ENCODE measurements around the gene CLPSL2. TPM values are rescaled to one million over a fixed set of nuclear protein-coding genes. Genes with fewer than 3 reads are reported as not detected.

CLPSL2 gene
- total RNA-seq, 2 donors from 2014 or later: not detected

- DNase-seq: peak; percentile 23 to 44 (median 39)
- ATAC-seq: peak; percentile 77
- Mint-ChIP-seq H3K36me3 (ENCODE audit: low read depth) (no peaks in the 10 kb centered on the region), H3K4me1 (no peaks in the 10 kb centered on the region), H3K4me3 (no peak within 1 kb of the TSS), H3K27ac (no peak within 1 kb of the TSS), H3K27me3 (peaks cover 25% of the 10 kb centered on the region)
- no peaks in the 10 kb centered on the region for H3K9me3 ChIP-seq (ENCODE audit: control insufficient read depth, low read length, poor library complexity, severe bottlenecking)
Observed at GRCh38 chr6:35804996-35805736, 28.8 kb downstream of the CLPSL2 start, which contains the start of gene LHFPL5. LHFPL5 (plus strand) TSS chr6:35805352; CDS start chr6:35805671, 319 bp downstream.

- H3K27me3 Mint-ChIP-seq: peaks cover 31% of the 10 kb centered on the region
- peaks cover 4% of the 10 kb centered on the region for H3K4me1 Mint-ChIP-seq
- no peak overlapping the region for H3K4me3 Mint-ChIP-seq
- no peaks in the 10 kb centered on the region for H3K36me3 Mint-ChIP-seq (ENCODE audit: low read depth)
- no peaks in the 10 kb centered on the region for H3K9me3 ChIP-seq (ENCODE audit: control insufficient read depth, low read length, poor library complexity, severe bottlenecking)
- no peak for DNase-seq
- H3K27ac Mint-ChIP-seq: no peak overlapping the region
- no peak for ATAC-seq
Observed at GRCh38 chr6:35808688-35809087, 32.3 kb downstream of the CLPSL2 start.

GRCh38 chr6:35809809-35810208 lies 33.4 kb downstream of the CLPSL2 start:
- ATAC-seq: no peak
- no peak overlapping the region for H3K4me3 Mint-ChIP-seq
- peaks cover 4% of the 10 kb centered on the region for H3K4me1 Mint-ChIP-seq
- no peak overlapping the region for H3K27ac Mint-ChIP-seq
- DNase-seq: no peak
- no peaks in the 10 kb centered on the region for H3K9me3 ChIP-seq (ENCODE audit: control insufficient read depth, low read length, poor library complexity, severe bottlenecking)
- peaks cover 31% of the 10 kb centered on the region for H3K27me3 Mint-ChIP-seq
- no peaks in the 10 kb centered on the region for H3K36me3 Mint-ChIP-seq (ENCODE audit: low read depth)

DNA sequence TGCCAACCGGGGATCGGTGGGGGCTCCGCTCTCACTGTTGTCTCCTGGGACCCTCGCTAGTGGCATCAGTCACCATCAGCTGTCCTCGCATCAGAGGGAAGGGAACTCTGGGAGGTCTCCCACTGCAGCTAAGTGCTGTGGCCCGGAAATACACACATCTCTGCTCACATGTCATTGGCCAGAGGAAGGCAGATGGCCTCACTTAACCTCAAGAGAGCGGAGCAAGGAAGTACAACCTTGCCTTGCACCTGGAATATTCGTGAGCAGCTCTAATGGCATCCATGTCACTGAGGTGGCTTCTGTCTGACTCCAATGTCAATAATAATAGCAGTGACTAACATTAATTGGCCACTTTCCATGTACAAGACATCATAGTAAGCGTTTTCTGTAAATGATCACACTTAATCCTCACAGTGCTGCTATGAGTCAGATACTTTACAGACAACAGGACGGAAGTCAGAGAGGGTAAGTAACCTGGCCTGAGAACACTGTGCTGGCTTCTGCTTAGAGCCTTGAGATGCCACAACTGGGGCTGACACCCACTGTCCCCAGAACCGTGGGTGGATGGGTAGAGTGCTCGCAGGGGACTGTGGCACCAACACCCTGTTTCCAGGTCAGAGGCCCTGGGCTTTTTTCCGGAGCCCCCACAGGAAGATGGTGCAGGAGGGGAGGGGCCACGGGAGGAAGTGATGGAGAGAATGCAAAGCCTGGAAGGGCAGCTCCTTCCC lies 34.7 kb downstream of the CLPSL2 start:
- Mint-ChIP-seq H3K4me3 (no peak overlapping the region), H3K27ac (no peak overlapping the region), H3K27me3 (peaks cover 26% of the 10 kb centered on the region), H3K36me3 (ENCODE audit: low read depth) (no peaks in the 10 kb centered on the region), H3K4me1 (peaks cover 4% of the 10 kb centered on the region)
- no peaks in the 10 kb centered on the region for H3K9me3 ChIP-seq (ENCODE audit: control insufficient read depth, low read length, poor library complexity, severe bottlenecking)
- ATAC-seq (no peak), DNase-seq (no peak)

GRCh38 chr6:35811699-35811995 lies 35.2 kb downstream of the CLPSL2 start:
- H3K4me1 Mint-ChIP-seq: peaks cover 4% of the 10 kb centered on the region
- peaks cover 21% of the 10 kb centered on the region for H3K27me3 Mint-ChIP-seq
- H3K9me3 ChIP-seq (ENCODE audit: control insufficient read depth, low read length, poor library complexity, severe bottlenecking): no peaks in the 10 kb centered on the region
- H3K4me3 Mint-ChIP-seq: no peak overlapping the region
- no peaks in the 10 kb centered on the region for H3K36me3 Mint-ChIP-seq (ENCODE audit: low read depth)
- DNase-seq (no peak), ATAC-seq (no peak)
- no peak overlapping the region for H3K27ac Mint-ChIP-seq

GRCh38 chr6:35817515-35817914 lies 41.1 kb downstream of the CLPSL2 start:
- Mint-ChIP-seq H3K27ac (no peak overlapping the region), H3K36me3 (ENCODE audit: low read depth) (no peaks in the 10 kb centered on the region), H3K4me3 (no peak overlapping the region), H3K27me3 (peaks cover 9% of the 10 kb centered on the region), H3K4me1 (no peaks in the 10 kb centered on the region)
- no peak for DNase-seq
- no peaks in the 10 kb centered on the region for H3K9me3 ChIP-seq (ENCODE audit: control insufficient read depth, low read length, poor library complexity, severe bottlenecking)
- no peak for ATAC-seq

GRCh38 chr6:35823601-35824000 lies 47.2 kb downstream of the CLPSL2 start:
- no peak for ATAC-seq
- H3K9me3 ChIP-seq (ENCODE audit: control insufficient read depth, low read length, poor library complexity, severe bottlenecking): no peaks in the 10 kb centered on the region
- Mint-ChIP-seq H3K4me3 (no peak overlapping the region), H3K4me1 (no peaks in the 10 kb centered on the region), H3K36me3 (ENCODE audit: low read depth) (no peaks in the 10 kb centered on the region), H3K27ac (no peak overlapping the region), H3K27me3 (peaks cover 18% of the 10 kb centered on the region)
- DNase-seq: no peak

- Mint-ChIP-seq H3K4me3 (no peak overlapping the region), H3K36me3 (ENCODE audit: low read depth) (no peaks in the 10 kb centered on the region), H3K27me3 (peaks cover 9% of the 10 kb centered on the region), H3K4me1 (no peaks in the 10 kb centered on the region), H3K27ac (no peak overlapping the region)
- H3K9me3 ChIP-seq (ENCODE audit: control insufficient read depth, low read length, poor library complexity, severe bottlenecking): no peaks in the 10 kb centered on the region
- ATAC-seq (no peak), DNase-seq (no peak)
Observed at GRCh38 chr6:35824552-35825192, 48.3 kb downstream of the CLPSL2 start.

Other genes with a start within 250 kb of the CLPSL2 start
- gene FKBP5, start 87.7 kb upstream of the CLPSL2 start, total RNA-seq: 10 to 100 TPM; 53.3 to 60.8 TPM
- gene ARMC12, start 39.6 kb upstream of the CLPSL2 start, total RNA-seq: 1 to 10 TPM in 1 of 2 donors, under 1 TPM in 1; 0.78 to 1.2 TPM
- gene CLPSL1, start 4.4 kb downstream of the CLPSL2 start, total RNA-seq: not detected
- gene CLPS, start 20.7 kb downstream of the CLPSL2 start, total RNA-seq: not detected
- not detected for gene LHFPL5, start 28.8 kb downstream of the CLPSL2 start, total RNA-seq
- gene SRPK1, start 144.5 kb downstream of the CLPSL2 start, total RNA-seq: 10 to 100 TPM; 44.9 to 46.4 TPM
- gene SLC26A8, start 248.0 kb downstream of the CLPSL2 start, total RNA-seq: under 1 TPM in 1 of 2 donors, not detected in 1; 0.37 TPM

Measured in T-helper 17 cell (primary cell).